UCSD-AML1 (cell line): ENCODE results near the gene MFGE8.
A peak's percentile ranks its signal among the peaks of the same experiment; 100 is the strongest.

Experiments used
- DNase-seq: peaks from one replicate; lab custom pipeline; 2025; ENCODE audit not compliant: unreplicated experiment; lab: John Stamatoyannopoulos, UW

MFGE8 gene

DNA sequence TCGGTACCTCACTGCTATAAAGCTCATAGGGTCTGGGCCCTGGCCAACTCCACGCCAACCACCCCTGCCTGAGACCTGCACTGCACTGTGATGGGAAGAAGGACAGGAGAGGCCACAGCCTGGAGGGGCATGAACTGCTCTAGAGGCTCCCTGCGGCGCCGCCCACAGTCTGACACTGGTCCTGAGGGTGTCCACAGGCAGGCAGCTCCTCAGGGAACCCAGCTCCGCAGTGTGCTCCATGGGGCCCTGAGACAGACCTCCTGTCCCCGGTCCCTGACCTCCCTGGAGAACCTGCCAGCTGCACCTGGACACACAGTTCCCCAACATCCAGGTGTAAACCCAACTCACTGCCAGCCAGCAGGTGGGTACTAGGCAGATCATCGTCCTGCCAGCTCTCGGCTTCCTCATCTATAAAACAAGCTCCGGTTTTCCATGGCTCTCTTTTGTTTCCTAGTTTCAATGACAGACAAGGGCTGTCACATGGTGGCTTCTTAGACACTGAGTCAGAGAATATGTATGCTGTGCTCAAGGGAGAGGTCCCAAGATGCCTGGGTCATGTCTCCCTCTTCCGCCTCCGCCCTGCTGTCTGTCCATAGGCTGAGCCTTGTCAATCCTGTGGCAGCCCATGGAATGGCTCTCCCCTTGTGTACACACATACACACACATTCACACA lies 12.7 kb downstream of the MFGE8 start:
- no peak for DNase-seq

- DNase-seq, result no peak
Measured at GRCh38 chr15:88899251-88899650, 13.9 kb downstream of the MFGE8 start.

DNA sequence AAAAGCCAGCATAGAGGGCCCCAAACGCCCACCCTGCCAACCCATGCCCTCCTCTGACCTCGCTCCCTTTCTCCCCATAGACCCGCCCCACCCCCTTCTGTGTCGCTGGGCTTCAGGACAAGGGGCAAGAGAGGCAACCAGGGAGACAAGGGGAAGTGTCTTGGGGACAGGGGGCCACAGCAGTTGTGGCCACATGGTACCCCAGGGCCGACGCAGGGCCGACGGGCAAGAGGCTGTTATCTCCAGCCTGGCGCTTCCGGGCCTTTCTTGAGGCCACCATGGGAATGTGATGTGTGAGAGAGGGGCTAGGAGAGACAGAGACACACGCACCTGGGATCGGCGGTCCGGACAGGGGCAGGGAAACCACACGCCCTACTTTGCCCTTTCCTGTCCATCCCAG lies 14.4 kb downstream of the MFGE8 start:
- DNase-seq, result no peak

GRCh38 chr15:88897456-88898194 lies 15.6 kb downstream of the MFGE8 start:
- DNase-seq, result peak; percentile 86

- DNase-seq, result no peak
Measured at GRCh38 chr15:88897142-88897455, 16.1 kb downstream of the MFGE8 start.

- DNase-seq, result no peak
Measured at GRCh38 chr15:88896333-88897033, 16.7 kb downstream of the MFGE8 start.

DNA sequence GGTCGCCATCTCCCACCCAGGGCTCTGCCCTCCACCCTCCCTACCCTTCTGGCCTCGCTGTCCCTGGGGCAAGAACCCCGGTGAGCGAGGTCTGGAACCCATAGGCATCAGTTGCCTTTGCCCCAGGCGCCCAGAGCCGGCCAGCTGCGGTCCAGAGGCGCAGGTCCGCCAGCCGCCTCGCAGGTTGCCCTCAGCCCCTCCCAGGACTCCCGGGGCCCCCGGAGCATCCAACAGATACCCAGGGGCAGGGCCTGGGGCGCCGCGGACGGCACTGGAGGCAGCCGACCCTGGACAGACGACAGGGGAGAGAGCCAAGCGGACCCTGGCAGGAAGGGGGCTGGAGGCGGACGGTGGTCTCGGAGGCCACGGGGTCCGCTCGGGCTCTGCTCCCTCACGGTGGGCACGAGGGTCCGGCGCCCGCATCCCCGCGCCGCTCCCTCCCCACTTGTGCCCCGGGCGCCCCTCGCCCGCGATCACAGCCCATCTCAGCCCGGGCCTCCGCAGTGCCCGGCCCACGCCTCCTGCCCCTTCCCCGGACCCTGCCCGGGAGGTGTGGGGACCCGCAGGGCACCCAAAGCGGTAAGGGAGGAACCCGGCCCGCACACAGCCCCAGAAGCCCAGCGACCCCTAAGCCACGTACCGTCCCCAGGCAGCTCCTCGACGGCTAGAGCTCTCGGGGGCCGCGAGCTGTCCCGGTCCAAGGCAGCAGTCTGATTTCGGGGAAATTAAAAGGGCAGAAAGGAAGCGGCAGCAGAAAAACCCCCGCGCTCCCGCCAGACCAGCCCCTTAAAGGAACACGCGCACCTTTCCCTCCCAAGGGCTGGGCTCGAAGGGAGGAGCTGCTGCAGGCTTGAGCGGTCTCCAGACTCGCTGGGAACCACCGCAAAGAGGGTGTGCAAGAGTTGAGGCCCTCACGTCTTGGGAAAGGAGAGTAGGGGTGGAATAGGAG lies 18.1 kb downstream of the MFGE8 start, which contains the start of gene HAPLN3:
HAPLN3 (minus strand) TSS at position 726 of the 949 bp plus-strand sequence. CDS start 8,246 bp downstream, outside the sequence.
- peak; percentile 40 for DNase-seq

DNA sequence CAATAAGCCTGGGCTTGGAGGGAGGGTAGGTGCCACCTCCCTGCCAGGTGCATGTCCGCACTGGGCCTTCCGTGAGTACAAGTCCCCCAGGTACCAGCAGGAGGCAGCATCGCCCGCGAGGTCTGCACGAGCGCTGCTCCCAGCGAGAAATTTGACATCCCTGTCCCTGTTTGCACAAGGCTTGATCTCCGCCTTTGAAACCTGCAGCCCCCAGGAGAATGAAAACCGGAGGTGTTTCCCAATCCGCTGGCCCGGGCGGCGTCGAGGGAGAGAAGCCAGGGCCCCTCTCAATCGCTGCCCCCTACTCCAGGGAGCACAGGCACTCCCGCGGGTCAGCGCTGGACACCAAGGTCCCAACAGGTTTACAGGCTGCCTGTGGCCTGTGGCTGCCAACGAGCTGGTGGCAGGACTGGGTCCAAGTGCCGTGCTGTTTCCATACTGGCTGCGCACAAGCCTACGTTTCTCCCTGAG lies 18.8 kb downstream of the MFGE8 start:
- DNase-seq, result no peak

GRCh38 chr15:88891540-88892254 lies 21.5 kb downstream of the MFGE8 start:
- DNase-seq, result no peak

DNA sequence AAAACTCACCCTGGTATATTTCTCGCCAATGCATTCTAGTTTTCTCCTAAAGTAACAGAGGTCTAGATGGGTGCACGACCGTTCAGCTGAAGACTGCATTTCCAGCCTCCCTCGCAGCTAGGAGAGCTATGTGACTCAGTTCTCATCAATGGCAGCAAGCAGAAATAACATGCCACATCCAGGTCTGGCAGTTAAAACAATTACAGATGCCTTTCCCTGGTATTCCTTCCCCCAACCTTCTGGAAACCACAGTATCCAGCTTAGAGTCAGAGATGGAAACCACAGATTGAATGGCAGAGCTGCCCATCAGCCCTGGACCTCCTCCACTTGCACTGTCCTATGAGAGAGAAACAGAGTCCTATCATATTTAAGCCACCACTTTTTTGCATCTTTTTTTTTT lies 22.7 kb downstream of the MFGE8 start:
- DNase-seq, result no peak

GRCh38 chr15:88888719-88889118 lies 24.5 kb downstream of the MFGE8 start:
- no peak for DNase-seq

DNA sequence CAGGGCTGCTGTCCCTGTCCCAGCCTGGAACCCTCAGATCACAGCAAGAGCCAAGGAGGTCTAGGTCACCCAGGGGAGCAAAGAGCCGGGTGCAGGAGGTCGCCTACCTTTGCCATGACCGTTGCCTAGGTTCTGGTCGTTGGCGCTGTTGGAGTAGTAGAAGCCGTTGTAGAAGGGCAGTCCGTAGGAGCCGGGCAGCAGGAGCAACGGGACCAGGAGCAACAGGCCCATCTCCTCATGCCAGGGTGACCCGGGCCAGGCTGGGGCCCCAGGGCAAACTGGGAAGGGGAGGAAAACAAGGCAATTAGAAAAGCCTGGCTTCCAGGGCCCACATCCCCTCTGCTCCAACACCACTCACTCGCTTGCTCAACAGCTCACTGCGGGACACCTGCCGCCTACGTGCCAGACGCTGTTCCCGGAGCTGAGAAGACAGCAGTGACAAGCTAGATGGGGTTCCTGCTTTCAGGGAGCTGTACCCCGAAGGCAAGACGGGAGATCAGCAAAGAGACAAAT lies 26.1 kb downstream of the MFGE8 start:
- DNase-seq, result no peak

GRCh38 chr15:88882785-88883184 lies 30.4 kb downstream of the MFGE8 start:
- DNase-seq, result no peak

GRCh38 chr15:88881775-88882174 lies 31.4 kb downstream of the MFGE8 start:
- DNase-seq, result no peak

DNA sequence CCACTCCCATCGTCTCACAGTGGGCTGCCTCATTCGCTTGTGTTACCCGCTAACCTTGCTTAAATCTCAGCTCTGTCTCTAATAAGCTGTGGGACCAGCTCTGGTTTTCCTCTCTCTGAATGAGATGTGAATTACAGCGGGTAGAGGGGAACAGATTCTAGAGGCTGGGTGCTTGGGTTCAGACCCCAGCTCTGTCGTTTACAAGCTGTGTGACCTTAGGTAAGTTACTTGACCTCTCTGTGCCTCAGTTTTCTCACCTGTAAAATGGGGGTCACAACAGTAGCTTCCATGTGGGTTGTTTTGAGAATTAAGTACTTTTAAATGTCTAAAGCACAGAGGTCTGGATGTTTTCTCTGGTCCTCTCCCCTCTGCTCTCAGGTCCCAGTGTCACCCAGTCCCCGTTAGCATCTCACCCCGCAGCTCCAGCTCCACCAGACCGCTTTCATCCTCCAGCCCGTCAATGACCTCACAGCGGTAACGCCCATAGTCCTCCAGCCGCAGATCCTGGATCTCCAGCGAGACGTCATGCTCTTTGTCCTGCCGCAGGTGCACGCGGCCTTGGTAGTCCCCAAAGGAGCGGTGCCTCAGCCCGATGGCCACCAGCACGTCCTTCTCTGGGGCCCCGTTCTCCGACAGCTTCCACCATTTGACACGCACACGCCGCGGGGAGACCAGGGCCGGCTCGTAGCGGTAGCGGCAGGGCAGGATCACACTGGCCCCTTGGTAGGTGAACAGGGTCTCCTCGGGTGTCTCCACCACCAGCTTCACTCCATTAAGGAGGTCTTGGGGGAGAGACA lies 32.0 kb downstream of the MFGE8 start:
- no peak for DNase-seq

GRCh38 chr15:88878720-88879184 lies 34.4 kb downstream of the MFGE8 start:
- DNase-seq, result peak; percentile 65

GRCh38 chr15:88877906-88878305 lies 35.3 kb downstream of the MFGE8 start:
- no peak for DNase-seq

DNA sequence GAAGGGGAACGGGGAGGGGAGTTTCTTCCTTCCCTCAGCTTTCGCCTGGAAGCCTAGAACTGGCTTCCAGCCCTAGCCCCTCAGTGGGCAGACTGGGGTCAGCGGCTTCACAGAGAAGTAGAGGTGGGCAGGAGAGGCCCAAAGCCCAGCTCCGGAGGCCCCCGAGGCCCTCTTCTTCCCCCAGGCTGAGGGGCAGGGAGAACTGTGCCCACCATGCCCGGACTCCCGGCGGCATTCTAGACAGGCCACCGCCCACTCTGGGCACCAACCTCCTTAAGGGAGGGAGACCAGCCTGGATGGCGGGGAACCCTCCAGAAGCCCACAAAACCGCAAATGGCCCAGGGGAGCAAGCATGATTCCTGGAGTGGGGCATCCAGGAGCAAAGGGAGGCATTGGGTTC lies 35.8 kb downstream of the MFGE8 start:
- no peak for DNase-seq

- no peak for DNase-seq
Measured at GRCh38 chr15:88876573-88876972, 36.6 kb downstream of the MFGE8 start.
